ENCODE data around the gene KTN1.

The KTN1 gene

GRCh38 chr14:55611859-55612258, 31.9 kb downstream of the KTN1 start:
- TF ChIP-seq, protein P1, sequence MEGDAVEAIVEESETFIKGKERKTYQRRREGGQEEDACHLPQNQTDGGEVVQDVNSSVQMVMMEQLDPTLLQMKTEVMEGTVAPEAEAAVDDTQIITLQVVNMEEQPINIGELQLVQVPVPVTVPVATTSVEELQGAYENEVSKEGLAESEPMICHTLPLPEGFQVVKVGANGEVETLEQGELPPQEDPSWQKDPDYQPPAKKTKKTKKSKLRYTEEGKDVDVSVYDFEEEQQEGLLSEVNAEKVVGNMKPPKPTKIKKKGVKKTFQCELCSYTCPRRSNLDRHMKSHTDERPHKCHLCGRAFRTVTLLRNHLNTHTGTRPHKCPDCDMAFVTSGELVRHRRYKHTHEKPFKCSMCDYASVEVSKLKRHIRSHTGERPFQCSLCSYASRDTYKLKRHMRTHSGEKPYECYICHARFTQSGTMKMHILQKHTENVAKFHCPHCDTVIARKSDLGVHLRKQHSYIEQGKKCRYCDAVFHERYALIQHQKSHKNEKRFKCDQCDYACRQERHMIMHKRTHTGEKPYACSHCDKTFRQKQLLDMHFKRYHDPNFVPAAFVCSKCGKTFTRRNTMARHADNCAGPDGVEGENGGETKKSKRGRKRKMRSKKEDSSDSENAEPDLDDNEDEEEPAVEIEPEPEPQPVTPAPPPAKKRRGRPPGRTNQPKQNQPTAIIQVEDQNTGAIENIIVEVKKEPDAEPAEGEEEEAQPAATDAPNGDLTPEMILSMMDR (IDR thresholded peaks at IDR 0.05; ENCODE audit: insufficient read depth, low read length, missing control alignments), result no peak
- H3K4me3 ChIP-seq (ENCODE audit: low read depth, low read length), result no peak overlapping the region
- ChIA-PET POLR2A (no interaction called here), CTCF (interaction anchor here (0.7 kb wide), 1 partner anchor 27 kb away, joined by 3 read pairs; no protein-coding TSS in a partner anchor)
- DNase-seq (ENCODE audit: low read depth, low spot score), result no peak

- no peak for DNase-seq (ENCODE audit: low read depth, low spot score)
- ChIA-PET CTCF (interaction anchor here (1.2 to 2.0 kb wide), 2 partner anchors 10 to 168 kb away, joined by 4 to 7 read pairs; no protein-coding TSS in a partner anchor), POLR2A (no interaction called here)
- TF ChIP-seq, protein P1 (IDR thresholded peaks at IDR 0.05; ENCODE audit: insufficient read depth, low read length, missing control alignments), result no peak
- no peak overlapping the region for H3K4me3 ChIP-seq (ENCODE audit: low read depth, low read length)
Measured at GRCh38 chr14:55614304-55614703, 34.3 kb downstream of the KTN1 start.

DNA sequence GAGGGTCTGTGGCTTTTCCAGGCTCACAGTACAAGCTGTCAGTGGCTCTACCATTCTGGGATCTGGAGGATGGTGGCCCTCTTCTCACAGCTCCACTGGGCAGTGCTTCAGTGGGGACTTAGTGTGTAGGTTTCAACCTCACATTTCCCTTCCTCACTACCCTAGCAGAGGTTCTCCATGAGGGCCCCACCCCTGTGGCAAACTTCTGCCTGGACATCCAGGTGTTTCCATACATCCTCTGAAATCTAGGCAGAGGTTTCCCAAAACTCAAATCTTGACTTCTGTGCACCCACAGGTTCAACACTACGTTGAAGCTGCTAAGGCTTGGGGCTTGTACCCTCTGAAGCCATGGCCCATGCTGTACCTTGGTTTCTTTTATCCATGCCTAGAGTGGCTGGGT, 40.3 kb downstream of the KTN1 start:
- no peak overlapping the region for H3K4me3 ChIP-seq (ENCODE audit: low read depth, low read length)
- TF ChIP-seq, protein P1 (IDR thresholded peaks at IDR 0.05; ENCODE audit: insufficient read depth, low read length, missing control alignments), result no peak
- ChIA-PET CTCF (interaction anchor here (1.0 kb wide), 1 partner anchor 174 kb away, joined by 3 read pairs; no protein-coding TSS in a partner anchor), POLR2A (no interaction called here)
- DNase-seq (ENCODE audit: low read depth, low spot score), result no peak

DNA sequence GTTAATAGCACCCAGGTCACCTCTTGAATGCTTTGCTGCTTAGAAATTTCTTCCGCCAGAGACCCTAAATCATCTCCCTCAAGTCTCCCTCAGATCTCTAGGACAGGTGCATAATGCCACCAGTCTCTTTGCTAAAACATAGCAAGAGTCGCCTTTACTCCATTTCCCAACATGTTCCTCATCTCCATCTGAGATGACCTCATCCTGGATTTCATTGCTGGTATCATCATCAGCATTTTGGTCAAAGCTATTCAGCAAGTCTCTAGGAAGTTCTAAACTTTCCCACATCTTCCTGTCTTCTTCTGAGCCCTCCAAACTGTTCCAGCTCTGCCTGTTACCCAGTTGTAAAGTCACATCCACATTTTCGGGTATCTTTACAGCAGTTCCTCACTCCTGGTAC, 41.0 kb downstream of the KTN1 start:
- POLR2A ChIA-PET, result no interaction called here
- TF ChIP-seq, protein P1 (IDR thresholded peaks at IDR 0.05; ENCODE audit: insufficient read depth, low read length, missing control alignments), result no peak
- DNase-seq (ENCODE audit: low read depth, low spot score), result no peak
- no peak overlapping the region for H3K4me3 ChIP-seq (ENCODE audit: low read depth, low read length)
- CTCF ChIA-PET, result no interaction called here

- no peak for DNase-seq (ENCODE audit: low read depth, low spot score)
- TF ChIP-seq, protein P1 (IDR thresholded peaks at IDR 0.05; ENCODE audit: insufficient read depth, low read length, missing control alignments), result no peak
- POLR2A ChIA-PET, result no interaction called here
- no peak overlapping the region for H3K4me3 ChIP-seq (ENCODE audit: low read depth, low read length)
- CTCF ChIA-PET, result no interaction called here
Measured at GRCh38 chr14:55621391-55621790, 41.4 kb downstream of the KTN1 start.

- POLR2A ChIA-PET, result interaction anchor here (0.6 kb wide), 1 partner anchor 107 kb away, joined by 3 read pairs; no protein-coding TSS in a partner anchor
- no peak overlapping the region for H3K4me3 ChIP-seq (ENCODE audit: low read depth, low read length)
- TF ChIP-seq, protein P1 (IDR thresholded peaks at IDR 0.05; ENCODE audit: insufficient read depth, low read length, missing control alignments), result no peak
- no peak for DNase-seq (ENCODE audit: low read depth, low spot score)
- CTCF ChIA-PET, result interaction anchor here (1.2 to 1.4 kb wide), 4 partner anchors 11 to 851 kb away, joined by 3 to 5 read pairs (median 4); no protein-coding TSS in a partner anchor
Measured at GRCh38 chr14:55624913-55625312, 44.9 kb downstream of the KTN1 start.

All from AG04449 (cell line).